ENCODE data around the gene NOP9.

DNA sequence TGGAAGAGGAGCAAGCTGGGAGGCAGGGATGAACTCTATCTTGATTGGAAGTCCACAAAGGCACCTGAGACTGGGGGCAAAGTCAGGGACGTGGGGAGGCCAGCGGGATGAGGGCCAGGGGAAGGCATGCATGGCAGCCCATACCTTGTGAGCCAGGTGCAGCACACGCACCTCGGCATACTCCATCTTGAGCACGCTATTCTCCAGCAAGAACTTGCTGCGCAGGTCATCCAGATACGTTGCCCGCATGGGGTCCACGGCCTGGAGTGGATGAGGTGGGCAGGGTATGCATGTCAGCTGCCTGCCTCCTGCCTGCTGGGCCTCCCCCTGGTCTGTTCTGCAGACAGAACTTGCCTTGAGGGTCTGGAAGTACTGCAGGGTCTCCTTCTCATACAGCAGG lies 32.1 kb upstream of the NOP9 start:
- TF ChIP-seq, protein P1, sequence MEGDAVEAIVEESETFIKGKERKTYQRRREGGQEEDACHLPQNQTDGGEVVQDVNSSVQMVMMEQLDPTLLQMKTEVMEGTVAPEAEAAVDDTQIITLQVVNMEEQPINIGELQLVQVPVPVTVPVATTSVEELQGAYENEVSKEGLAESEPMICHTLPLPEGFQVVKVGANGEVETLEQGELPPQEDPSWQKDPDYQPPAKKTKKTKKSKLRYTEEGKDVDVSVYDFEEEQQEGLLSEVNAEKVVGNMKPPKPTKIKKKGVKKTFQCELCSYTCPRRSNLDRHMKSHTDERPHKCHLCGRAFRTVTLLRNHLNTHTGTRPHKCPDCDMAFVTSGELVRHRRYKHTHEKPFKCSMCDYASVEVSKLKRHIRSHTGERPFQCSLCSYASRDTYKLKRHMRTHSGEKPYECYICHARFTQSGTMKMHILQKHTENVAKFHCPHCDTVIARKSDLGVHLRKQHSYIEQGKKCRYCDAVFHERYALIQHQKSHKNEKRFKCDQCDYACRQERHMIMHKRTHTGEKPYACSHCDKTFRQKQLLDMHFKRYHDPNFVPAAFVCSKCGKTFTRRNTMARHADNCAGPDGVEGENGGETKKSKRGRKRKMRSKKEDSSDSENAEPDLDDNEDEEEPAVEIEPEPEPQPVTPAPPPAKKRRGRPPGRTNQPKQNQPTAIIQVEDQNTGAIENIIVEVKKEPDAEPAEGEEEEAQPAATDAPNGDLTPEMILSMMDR (conservative IDR thresholded peaks at IDR 0.05; ENCODE audit: low read depth, low read length) = no peak
- TF ChIP-seq EZH2 (IDR thresholded peaks at IDR 0.05; ENCODE audit: borderline replicate concordance, low read depth, low read length, poor library complexity, severe bottlenecking) = no peak
